ENCODE measurements around the gene PLEKHO2. TPM values are rescaled to one million over a fixed set of nuclear protein-coding genes. Genes with fewer than 3 reads are reported as not detected.

The PLEKHO2 gene
- total RNA-seq, 1 experiment from 2014 or later: 4.5 TPM

GRCh38 chr15:64901141-64901540 lies 59.4 kb downstream of the PLEKHO2 start:
- intact Hi-C loops (cut with micrococcal nuclease; ENCODE audit: unreplicated experiment): no loop called here
- Histone ChIP-seq H3K36me3 (ENCODE audit: control insufficient read depth, insufficient read depth, low read length) (no peaks in the 10 kb centered on the region), H3K4me1 (no peaks in the 10 kb centered on the region), H3K27me3 (replicated peaks; ENCODE audit: control insufficient read depth, insufficient read depth, low read length) (no peaks in the 10 kb centered on the region), H3K4me3 (ENCODE audit: low read depth, low read length) (no peak overlapping the region), H3K9me3 (peaks cover 12% of the 10 kb centered on the region; the same call in 1 of the 2 replicates)
- Mint-ChIP-seq H3K9me3 (ENCODE audit: unreplicated experiment) (no peaks in the 10 kb centered on the region), H3K27me3 (ENCODE audit: insufficient read depth, unreplicated experiment) (no peaks in the 10 kb centered on the region), H3K4me3 (ENCODE audit: unreplicated experiment) (no peak overlapping the region), H3K4me1 (ENCODE audit: low read depth, unreplicated experiment) (no peaks in the 10 kb centered on the region), H3K36me3 (ENCODE audit: insufficient read depth, unreplicated experiment) (no peaks in the 10 kb centered on the region), H3K27ac (ENCODE audit: unreplicated experiment) (no peak overlapping the region)
- CTCF ChIA-PET: no interaction called here
- DNase-seq: no peak
- POLR2A ChIA-PET: no interaction called here
- no TSS peak for BruUV-seq (replicated peaks)
- no peak for TF ChIP-seq CTCF (IDR thresholded peaks at IDR 0.05; ENCODE audit: insufficient read depth in 1 of 2, low read depth in 1 of 2, low read length in 1 of 2, severe bottlenecking in 1 of 2, unreplicated experiment in 1 of 2)

- CTCF ChIA-PET: no interaction called here
- no peak for DNase-seq
Observed at GRCh38 chr15:64901914-64902313, 60.2 kb downstream of the PLEKHO2 start.

GRCh38 chr15:64902863-64903262 lies 61.1 kb downstream of the PLEKHO2 start:
- no peak for TF ChIP-seq CTCF (IDR thresholded peaks at IDR 0.05; ENCODE audit: insufficient read depth in 1 of 2, low read depth in 1 of 2, low read length in 1 of 2, severe bottlenecking in 1 of 2, unreplicated experiment in 1 of 2)
- ChIA-PET CTCF (no interaction called here), POLR2A (no interaction called here)
- intact Hi-C loops (cut with micrococcal nuclease; ENCODE audit: unreplicated experiment): no loop called here
- H3K27ac Mint-ChIP-seq (ENCODE audit: unreplicated experiment): no peak overlapping the region
- H3K4me3 Mint-ChIP-seq (ENCODE audit: unreplicated experiment): no peak overlapping the region
- no peak for DNase-seq
- no peaks in the 10 kb centered on the region for H3K36me3 Mint-ChIP-seq (ENCODE audit: insufficient read depth, unreplicated experiment)
- no peaks in the 10 kb centered on the region for H3K4me1 Mint-ChIP-seq (ENCODE audit: low read depth, unreplicated experiment)
- no peaks in the 10 kb centered on the region for H3K27me3 Mint-ChIP-seq (ENCODE audit: insufficient read depth, unreplicated experiment)
- no peak overlapping the region for H3K4me3 ChIP-seq (ENCODE audit: low read depth, low read length)
- H3K36me3 ChIP-seq (ENCODE audit: control insufficient read depth, insufficient read depth, low read length): no peaks in the 10 kb centered on the region
- no TSS peak for BruUV-seq (replicated peaks)
- no peaks in the 10 kb centered on the region for H3K27me3 ChIP-seq (replicated peaks; ENCODE audit: control insufficient read depth, insufficient read depth, low read length)
- H3K9me3 Mint-ChIP-seq (ENCODE audit: unreplicated experiment): no peaks in the 10 kb centered on the region
- peaks cover 12% of the 10 kb centered on the region; the same call in 1 of the 2 replicates for H3K9me3 ChIP-seq
- H3K4me1 ChIP-seq: no peaks in the 10 kb centered on the region

More at GRCh38 chr15:64901914-64902313, 60.2 kb downstream of the PLEKHO2 start:
- H3K36me3 Mint-ChIP-seq (ENCODE audit: insufficient read depth, unreplicated experiment): no peaks in the 10 kb centered on the region
- Histone ChIP-seq H3K9me3 (peaks cover 12% of the 10 kb centered on the region; the same call in 1 of the 2 replicates), H3K4me3 (ENCODE audit: low read depth, low read length) (no peak overlapping the region), H3K4me1 (no peaks in the 10 kb centered on the region), H3K36me3 (ENCODE audit: control insufficient read depth, insufficient read depth, low read length) (no peaks in the 10 kb centered on the region), H3K27me3 (replicated peaks; ENCODE audit: control insufficient read depth, insufficient read depth, low read length) (no peaks in the 10 kb centered on the region)
- H3K27ac Mint-ChIP-seq (ENCODE audit: unreplicated experiment): no peak overlapping the region
- POLR2A ChIA-PET: no interaction called here
- no peaks in the 10 kb centered on the region for H3K27me3 Mint-ChIP-seq (ENCODE audit: insufficient read depth, unreplicated experiment)
- no peaks in the 10 kb centered on the region for H3K4me1 Mint-ChIP-seq (ENCODE audit: low read depth, unreplicated experiment)
- intact Hi-C loops (cut with micrococcal nuclease; ENCODE audit: unreplicated experiment): no loop called here
- TF ChIP-seq CTCF (IDR thresholded peaks at IDR 0.05; ENCODE audit: insufficient read depth in 1 of 2, low read depth in 1 of 2, low read length in 1 of 2, severe bottlenecking in 1 of 2, unreplicated experiment in 1 of 2): no peak
- no peaks in the 10 kb centered on the region for H3K9me3 Mint-ChIP-seq (ENCODE audit: unreplicated experiment)
- no TSS peak for BruUV-seq (replicated peaks)
- no peak overlapping the region for H3K4me3 Mint-ChIP-seq (ENCODE audit: unreplicated experiment)
